GM18868 (cell line): ENCODE results near the gene TMCC1.
A peak's percentile ranks its signal among the peaks of the same experiment; 100 is the strongest.
"Not testable (repeated sequence)": the region's sequence is repeated elsewhere in the genome, so short reads cannot be mapped to it uniquely, and the experiment has no call there.

Experiments
- ATAC-seq: cut with Tn5 transposase; IDR thresholded peaks from one replicate; pipeline ENCODE4 v1.9.1; 2021; ENCODE audit warnings: mild to moderate bottlenecking, moderate library complexity; ENCODE audit not compliant: unreplicated experiment

The TMCC1 gene

DNA sequence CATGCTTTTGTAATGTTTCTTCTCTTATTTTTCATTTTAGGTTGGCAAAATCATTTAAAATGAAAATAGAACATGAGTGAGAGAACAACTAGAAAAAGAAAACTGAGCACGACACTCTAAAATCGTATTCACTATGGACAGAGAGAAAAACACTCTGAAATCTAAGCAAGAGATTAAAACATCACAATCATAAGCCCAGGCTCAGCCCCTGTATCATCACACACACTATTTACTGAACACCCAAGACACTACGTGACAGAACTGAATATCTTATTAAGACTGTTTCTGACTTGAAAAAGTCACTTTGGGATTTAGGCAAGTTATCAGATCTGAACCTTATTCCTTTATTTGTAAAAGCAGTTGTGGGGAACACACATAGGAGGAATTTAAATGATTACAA lies 204.5 kb downstream of the TMCC1 start:
- ATAC-seq = no peak

GRCh38 chr3:129688271-129688895 lies 205.1 kb downstream of the TMCC1 start:
- no peak for ATAC-seq

DNA sequence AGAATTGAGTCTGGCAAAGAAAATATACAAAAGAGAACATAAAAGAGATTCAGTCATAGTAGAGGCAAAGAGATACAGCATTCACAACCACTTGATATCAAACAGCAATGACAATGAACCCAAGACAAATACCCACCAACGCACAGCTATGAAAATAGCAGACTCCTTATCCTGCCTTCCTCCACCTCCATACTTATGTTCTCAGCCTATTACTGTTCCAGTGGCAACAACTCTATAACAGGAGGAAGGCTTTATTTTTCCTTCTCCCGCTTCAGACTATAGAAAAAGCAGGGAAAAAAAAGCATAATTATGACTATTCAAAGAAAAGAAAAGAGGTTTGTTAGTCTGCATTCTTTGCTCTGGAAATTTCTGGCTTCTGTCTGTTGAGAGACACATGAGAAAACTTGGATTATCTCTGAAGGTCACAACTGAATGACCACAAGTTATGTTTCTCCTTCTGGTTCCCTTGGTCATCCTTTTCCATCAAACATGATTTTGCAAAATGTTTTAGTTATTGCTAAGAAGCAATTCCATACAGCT lies 205.9 kb downstream of the TMCC1 start:
- no peak for ATAC-seq

- no peak for ATAC-seq
Observed at GRCh38 chr3:129686941-129687340, 206.6 kb downstream of the TMCC1 start.

- ATAC-seq = no peak
Observed at GRCh38 chr3:129684270-129684669, 209.2 kb downstream of the TMCC1 start.

GRCh38 chr3:129683201-129683600 lies 210.3 kb downstream of the TMCC1 start:
- no peak for ATAC-seq

DNA sequence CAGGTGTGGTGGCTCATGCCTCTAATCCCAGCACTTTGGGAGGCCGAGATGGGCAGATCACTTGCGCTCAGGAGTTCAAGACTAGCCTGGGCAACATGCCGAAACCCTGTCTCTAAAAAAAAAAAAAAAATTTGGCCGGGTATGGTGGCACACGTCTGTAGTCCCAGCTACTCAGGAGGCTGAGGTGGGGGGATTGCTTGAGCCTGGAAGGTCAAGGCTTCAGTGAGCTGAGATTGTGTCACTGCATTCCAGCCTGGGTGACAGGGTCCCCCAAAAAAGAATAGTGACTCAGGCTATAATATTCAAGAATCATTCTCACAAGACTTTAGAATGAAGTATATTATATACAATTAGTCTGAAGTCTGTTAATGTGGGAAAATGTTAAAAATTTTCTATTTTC lies 216.5 kb downstream of the TMCC1 start:
- no peak for ATAC-seq

DNA sequence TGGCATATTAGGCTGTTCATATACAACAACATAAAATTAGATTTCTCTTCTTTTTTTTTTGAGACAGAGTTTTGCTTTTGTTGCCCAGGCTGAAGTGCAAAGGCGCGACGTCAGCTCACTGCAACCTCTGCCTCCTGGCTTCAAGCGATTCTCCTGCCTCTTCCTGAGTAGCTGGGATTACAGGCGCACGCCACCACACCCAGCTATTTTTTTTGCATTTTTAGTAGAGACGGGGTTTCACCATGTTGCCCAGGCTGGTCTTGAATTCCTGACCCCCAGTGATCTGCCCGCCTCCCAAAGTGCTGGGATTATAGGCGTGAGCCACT lies 218.8 kb downstream of the TMCC1 start:
- not testable (repeated sequence) for ATAC-seq

GRCh38 chr3:129673897-129674797 lies 219.4 kb downstream of the TMCC1 start:
- ATAC-seq = peak; percentile 50

- ATAC-seq = no peak
Observed at GRCh38 chr3:129673012-129673411, 220.5 kb downstream of the TMCC1 start.

- ATAC-seq = peak; percentile 52
Observed at GRCh38 chr3:129672412-129672811, 221.1 kb downstream of the TMCC1 start.

- no peak for ATAC-seq
Observed at GRCh38 chr3:129665024-129665768, 228.3 kb downstream of the TMCC1 start.

- ATAC-seq = peak; percentile 56
Observed at GRCh38 chr3:129663930-129664646, 229.4 kb downstream of the TMCC1 start.

DNA sequence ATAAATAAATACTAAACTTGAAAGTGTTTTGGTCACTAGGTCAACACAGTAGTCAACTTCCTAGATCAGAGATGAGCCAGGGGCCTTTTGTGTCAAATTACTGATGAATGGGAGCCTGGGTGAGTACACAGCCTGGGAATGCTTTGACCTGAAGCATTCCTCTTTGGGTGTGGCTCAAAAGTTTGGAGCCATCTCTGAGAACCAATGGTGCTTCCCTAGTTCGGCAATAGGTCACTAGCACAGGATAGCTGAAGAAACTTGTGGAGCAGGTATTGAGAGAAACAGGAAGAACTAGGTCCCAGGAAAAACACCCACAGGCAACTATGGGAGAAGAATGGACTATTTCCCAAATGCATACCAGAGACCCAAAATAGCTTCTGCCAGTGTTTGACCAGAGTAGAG lies 230.5 kb downstream of the TMCC1 start:
- no peak for ATAC-seq

GRCh38 chr3:129662191-129662608 lies 231.3 kb downstream of the TMCC1 start:
- ATAC-seq = no peak

DNA sequence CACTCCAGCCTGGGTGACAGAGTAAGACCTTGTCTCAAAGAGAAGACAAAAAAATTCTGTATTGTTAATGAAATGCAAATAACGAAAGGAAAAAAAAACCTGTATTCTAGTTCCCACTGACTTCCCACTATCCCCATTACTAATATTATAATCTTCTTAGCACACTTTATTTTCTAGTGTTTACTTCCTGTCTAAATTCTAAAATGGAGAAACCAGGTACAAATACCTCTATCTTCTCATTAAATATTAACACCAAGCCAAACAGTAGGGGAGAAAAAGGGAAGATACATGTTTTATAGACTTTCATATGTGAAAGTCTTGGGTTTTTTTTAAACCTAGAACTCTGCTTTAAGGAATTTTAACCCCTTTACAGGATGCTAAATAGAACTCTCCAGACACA lies 231.7 kb downstream of the TMCC1 start:
- no peak for ATAC-seq

- no peak for ATAC-seq
Observed at GRCh38 chr3:129658110-129658843, 235.2 kb downstream of the TMCC1 start.

- no peak for ATAC-seq
Observed at GRCh38 chr3:129657261-129658046, 236.1 kb downstream of the TMCC1 start.

DNA sequence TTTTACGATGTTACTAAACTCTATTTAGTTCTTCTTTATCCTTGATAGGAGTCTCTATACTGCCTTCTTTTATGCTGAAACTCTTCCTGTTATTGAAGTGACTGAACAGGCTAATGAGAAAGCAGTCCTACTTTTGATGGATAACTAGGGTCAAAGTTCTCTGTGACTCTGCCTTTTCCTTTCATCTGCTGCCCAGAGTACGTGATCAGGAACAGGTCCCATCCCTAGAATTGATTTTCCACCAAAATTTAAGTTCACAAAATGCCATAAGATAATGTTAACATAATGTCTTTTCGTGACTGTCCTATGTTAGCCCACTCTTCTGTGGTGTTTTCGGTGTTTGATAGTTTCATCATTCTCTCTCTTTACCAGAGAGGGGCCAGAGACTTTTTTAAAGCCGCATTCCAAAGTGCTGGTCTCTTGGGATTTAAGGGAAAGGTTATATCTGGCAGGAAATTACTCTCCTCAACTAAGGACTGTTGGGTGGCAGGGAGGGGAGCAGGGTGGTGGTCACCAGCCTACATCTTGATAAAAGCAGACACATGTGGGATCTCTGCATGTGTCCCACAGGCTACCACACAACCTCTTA lies 236.8 kb downstream of the TMCC1 start:
- ATAC-seq = no peak
